ENCODE results near the gene COG4.
"Not testable (repeated sequence)": the region's sequence is repeated elsewhere in the genome, so short reads cannot be mapped to it uniquely, and the experiment has no call there.

COG4 gene

DNA sequence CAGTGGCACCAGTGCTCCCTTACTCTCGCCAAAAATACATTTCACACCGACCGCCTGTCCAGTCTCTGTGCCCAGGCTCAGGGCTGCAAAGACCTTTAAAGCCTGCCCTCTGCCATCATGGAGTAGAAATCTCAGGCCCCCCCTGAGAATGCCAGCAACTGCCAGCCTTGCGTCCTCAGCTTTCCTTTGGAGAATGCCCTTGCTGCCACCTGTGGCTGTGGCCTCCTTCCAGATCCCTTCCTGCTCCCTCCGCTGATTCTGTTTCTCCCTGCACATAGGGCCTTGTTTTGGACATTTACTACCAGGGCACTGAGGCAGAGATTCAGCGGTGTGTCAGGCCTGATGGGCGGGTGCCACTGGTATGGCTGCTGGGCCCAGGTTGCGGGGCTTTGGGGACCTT is 55.7 kb downstream of the COG4 start:
- Mint-ChIP-seq H3K27ac (no peak overlapping the region), H3K9me3 (no peaks in the 10 kb centered on the region)

DNA sequence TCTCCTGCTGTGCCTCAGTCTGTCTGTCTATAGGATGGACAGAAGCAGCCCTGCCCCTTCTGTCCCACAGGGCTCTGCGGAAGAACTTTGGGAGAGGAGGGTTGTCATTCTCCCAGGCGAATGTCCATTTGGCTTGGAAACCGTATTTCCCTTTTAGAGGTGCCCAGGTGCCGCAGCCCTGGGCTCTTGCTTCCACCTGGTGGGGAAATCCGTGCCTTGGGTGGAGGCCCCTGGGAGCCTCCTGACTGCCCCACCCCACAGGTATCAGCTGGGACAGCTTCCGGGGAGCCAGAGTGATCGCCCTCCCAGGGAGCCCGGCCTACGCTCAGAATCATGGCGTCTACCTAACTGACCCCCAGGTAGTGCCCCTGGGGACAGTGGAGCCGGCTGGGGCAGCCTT is 56.2 kb downstream of the COG4 start:
- H3K27ac Mint-ChIP-seq: no peak overlapping the region

More for the DNA sequence above, 55.7 kb downstream of the COG4 start:
- H3K4me3 Mint-ChIP-seq: no peak overlapping the region
- H3K27me3 Mint-ChIP-seq: no peaks in the 10 kb centered on the region
- DNase-seq (ENCODE audit: low spot score in 2 of 2) (no peak), ATAC-seq (ENCODE audit: low read depth) (no peak)
- no peaks in the 10 kb centered on the region for H3K4me1 Mint-ChIP-seq
- H3K36me3 Mint-ChIP-seq: peaks cover 4% of the 10 kb centered on the region

DNA sequence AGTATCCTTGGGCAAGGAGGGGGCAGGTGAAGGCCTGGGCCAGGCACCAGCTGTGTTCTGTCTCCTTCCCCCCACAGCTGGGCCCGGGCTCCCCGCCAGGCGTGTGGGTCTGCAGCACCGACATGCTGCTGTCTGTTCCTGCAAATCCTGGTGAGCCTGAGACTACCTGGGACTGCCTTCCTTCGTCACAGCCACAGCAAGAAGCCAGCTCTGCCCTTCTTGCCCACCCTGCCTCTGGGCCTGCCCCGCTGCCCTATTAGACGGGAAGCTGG is 56.6 kb downstream of the COG4 start:
- H3K27ac Mint-ChIP-seq: no peak overlapping the region
- DNase-seq (ENCODE audit: low spot score in 2 of 2): no peak
- no peak overlapping the region for H3K4me3 Mint-ChIP-seq
- H3K27me3 Mint-ChIP-seq: no peaks in the 10 kb centered on the region
- H3K36me3 Mint-ChIP-seq: peaks cover 4% of the 10 kb centered on the region
- no peaks in the 10 kb centered on the region for H3K4me1 Mint-ChIP-seq
- no peaks in the 10 kb centered on the region for H3K9me3 Mint-ChIP-seq
- ATAC-seq (ENCODE audit: low read depth): no peak

More for the DNA sequence above, 56.2 kb downstream of the COG4 start:
- no peaks in the 10 kb centered on the region for H3K27me3 Mint-ChIP-seq
- H3K4me3 Mint-ChIP-seq: no peak overlapping the region
- ATAC-seq (ENCODE audit: low read depth) (peak; percentile 41), DNase-seq (ENCODE audit: low spot score in 2 of 2) (no peak)
- H3K4me1 Mint-ChIP-seq: no peaks in the 10 kb centered on the region
- peaks cover 4% of the 10 kb centered on the region for H3K36me3 Mint-ChIP-seq
- H3K9me3 Mint-ChIP-seq: no peaks in the 10 kb centered on the region

- no peaks in the 10 kb centered on the region for H3K9me3 Mint-ChIP-seq
- DNase-seq (ENCODE audit: low spot score in 2 of 2) (no peak), ATAC-seq (ENCODE audit: low read depth) (no peak)
- no peaks in the 10 kb centered on the region for H3K27me3 Mint-ChIP-seq
- H3K4me3 Mint-ChIP-seq: no peak overlapping the region
- no peaks in the 10 kb centered on the region for H3K4me1 Mint-ChIP-seq
- H3K27ac Mint-ChIP-seq: no peak overlapping the region
- peaks cover 4% of the 10 kb centered on the region for H3K36me3 Mint-ChIP-seq
Observed at GRCh38 chr16:70465999-70466804, 57.2 kb downstream of the COG4 start.

DNA sequence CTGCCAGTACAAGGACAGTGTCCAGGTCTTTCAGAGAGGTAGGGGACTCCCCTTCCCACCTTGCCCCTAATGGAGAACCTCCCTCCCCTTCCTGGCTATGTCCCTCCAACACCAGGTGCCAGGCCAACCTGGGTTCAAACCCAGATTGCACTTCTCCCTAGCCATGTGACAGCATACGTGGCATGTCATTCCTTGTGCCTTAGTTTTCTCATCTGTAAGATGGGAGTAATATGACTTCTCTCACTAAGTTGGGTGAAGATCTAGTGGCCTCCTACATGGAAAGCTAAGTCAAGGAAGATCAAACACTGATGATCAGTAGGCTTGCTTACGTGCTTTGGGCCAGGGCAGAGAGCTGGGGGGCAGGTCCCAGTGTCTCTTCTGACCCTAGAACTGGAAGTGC is 60.1 kb downstream of the COG4 start:
- no peaks in the 10 kb centered on the region for H3K27me3 Mint-ChIP-seq
- H3K27ac Mint-ChIP-seq: no peak overlapping the region
- DNase-seq (ENCODE audit: low spot score in 2 of 2) (no peak), ATAC-seq (ENCODE audit: low read depth) (no peak)
- peaks cover 4% of the 10 kb centered on the region for H3K36me3 Mint-ChIP-seq
- H3K9me3 Mint-ChIP-seq: no peaks in the 10 kb centered on the region
- no peaks in the 10 kb centered on the region for H3K4me1 Mint-ChIP-seq
- H3K4me3 Mint-ChIP-seq: no peak overlapping the region

DNA sequence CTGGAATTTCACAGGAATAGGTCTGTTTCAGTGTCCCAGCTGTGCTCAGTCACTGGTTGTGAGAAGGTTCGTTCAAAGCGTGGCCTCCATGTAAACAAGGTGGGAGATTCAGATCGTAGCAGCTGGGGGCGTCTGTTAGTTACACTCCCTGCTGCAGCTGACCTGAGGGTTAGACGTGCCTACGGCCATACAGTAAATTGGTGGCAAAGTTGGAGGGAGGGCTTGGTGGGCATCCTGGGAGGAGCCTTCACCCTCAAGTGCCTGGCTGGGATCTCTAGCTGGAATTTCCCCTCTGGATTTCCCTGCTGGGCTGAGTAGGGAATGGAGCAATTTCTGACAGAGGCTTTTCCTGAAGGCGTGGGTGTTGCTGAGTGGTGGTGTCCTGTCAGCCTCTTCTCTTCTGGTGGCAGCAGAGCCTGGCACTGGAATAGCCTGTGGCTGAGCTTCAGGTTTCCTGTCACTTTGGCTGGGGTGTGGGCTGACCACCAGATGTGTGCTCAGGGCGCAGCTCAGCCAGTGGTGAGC is 62.6 kb downstream of the COG4 start:
- peaks cover 4% of the 10 kb centered on the region for H3K4me1 Mint-ChIP-seq
- no peak overlapping the region for H3K4me3 Mint-ChIP-seq
- H3K36me3 Mint-ChIP-seq: peaks cover 2% of the 10 kb centered on the region
- DNase-seq (ENCODE audit: low spot score in 2 of 2) (no peak), ATAC-seq (ENCODE audit: low read depth) (no peak)
- H3K27ac Mint-ChIP-seq: no peak overlapping the region
- no peaks in the 10 kb centered on the region for H3K9me3 Mint-ChIP-seq
- no peaks in the 10 kb centered on the region for H3K27me3 Mint-ChIP-seq

- no peaks in the 10 kb centered on the region for H3K27me3 Mint-ChIP-seq
- no peaks in the 10 kb centered on the region for H3K36me3 Mint-ChIP-seq
- H3K4me1 Mint-ChIP-seq: peaks cover 14% of the 10 kb centered on the region
- ATAC-seq (ENCODE audit: low read depth) (no peak), DNase-seq (ENCODE audit: low spot score in 2 of 2) (no peak)
- no peaks in the 10 kb centered on the region for H3K9me3 Mint-ChIP-seq
- no peak overlapping the region for H3K27ac Mint-ChIP-seq
- no peak overlapping the region for H3K4me3 Mint-ChIP-seq
Observed at GRCh38 chr16:70457446-70458166, 65.7 kb downstream of the COG4 start.

DNA sequence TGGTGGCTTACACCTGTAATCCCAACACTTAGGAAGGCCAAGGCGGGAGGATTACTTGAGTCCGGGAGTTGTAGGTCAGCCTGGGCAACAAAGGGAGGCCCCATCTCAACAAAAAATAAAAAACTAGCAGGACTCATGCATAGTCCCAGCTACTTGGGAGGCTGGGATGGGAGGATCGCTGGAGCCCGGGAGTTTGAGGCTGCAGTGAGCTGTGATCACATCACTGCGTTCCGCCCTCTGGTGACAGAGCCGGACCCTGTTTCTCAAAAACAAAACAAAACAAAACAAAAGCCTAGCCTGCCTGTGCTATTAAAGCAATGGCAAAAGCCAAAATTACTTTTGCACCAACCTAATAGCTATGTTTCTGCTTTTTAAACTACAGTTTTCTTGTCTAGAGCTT is 67.4 kb downstream of the COG4 start:
- H3K27me3 Mint-ChIP-seq: no peaks in the 10 kb centered on the region
- DNase-seq (ENCODE audit: low spot score in 2 of 2) (no peak), ATAC-seq (ENCODE audit: low read depth) (no peak)
- peaks cover 14% of the 10 kb centered on the region for H3K4me1 Mint-ChIP-seq
- H3K9me3 Mint-ChIP-seq: no peaks in the 10 kb centered on the region
- no peak overlapping the region for H3K4me3 Mint-ChIP-seq
- H3K27ac Mint-ChIP-seq: no peak overlapping the region
- no peaks in the 10 kb centered on the region for H3K36me3 Mint-ChIP-seq

DNA sequence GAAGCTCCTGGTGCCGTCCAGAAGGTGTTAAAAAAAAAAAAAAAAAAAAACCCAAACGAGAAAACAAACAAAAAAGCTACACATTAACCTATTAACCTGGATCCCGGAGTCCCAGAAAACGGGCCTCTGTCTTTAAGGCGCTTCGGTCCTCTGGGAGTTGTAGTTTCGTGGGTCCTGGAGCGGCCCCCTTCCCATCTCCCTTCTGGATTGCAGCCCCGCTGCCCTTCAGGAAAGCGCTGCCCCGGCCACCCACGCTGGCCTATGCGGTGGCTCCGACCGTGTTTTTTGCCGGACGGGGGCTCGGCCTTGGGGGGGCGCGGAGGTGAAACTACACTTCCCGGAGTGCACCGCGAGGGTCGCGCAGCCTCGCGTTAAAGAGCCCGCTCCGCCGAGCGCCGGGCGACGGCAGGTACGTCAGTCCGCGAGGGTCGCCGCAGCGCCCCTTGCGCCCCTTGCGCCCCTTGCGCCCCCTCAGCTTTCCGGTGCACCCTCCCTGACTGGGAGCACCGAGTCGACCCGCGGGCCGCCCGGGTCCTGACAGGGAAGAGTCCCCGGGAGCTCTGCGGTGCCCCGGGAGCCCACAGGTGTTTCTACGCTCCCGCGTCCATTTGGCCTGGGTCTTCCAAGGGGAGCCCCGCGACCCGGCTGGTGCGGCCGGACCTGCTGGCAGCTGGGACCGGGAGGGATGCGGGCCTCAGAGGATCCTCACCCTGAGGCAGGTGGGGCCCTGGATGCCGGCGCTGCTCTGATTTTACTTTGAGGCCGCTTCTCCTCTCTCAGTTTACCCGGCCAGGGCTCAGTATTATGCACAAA is 68.9 kb downstream of the COG4 start, which contains the start of gene FCSK:
Gene FCSK, plus strand, starts transcription at position 374 of the 813 bp plus-strand sequence. CDS start 8,596 bp downstream, outside the sequence.
- DNase-seq (ENCODE audit: low spot score in 2 of 2): peak; percentile 70 to 83
- peak within 1 kb of the TSS; percentile 90 for H3K27ac Mint-ChIP-seq
- H3K4me3 Mint-ChIP-seq: peak within 1 kb of the TSS; percentile 89
- H3K4me1 Mint-ChIP-seq: peaks cover 14% of the 10 kb centered on the region
- peak; percentile 90 for ATAC-seq (ENCODE audit: low read depth)
- no peaks in the 10 kb centered on the region for H3K27me3 Mint-ChIP-seq
- H3K36me3 Mint-ChIP-seq: no peaks in the 10 kb centered on the region
- H3K9me3 Mint-ChIP-seq: no peaks in the 10 kb centered on the region

DNA sequence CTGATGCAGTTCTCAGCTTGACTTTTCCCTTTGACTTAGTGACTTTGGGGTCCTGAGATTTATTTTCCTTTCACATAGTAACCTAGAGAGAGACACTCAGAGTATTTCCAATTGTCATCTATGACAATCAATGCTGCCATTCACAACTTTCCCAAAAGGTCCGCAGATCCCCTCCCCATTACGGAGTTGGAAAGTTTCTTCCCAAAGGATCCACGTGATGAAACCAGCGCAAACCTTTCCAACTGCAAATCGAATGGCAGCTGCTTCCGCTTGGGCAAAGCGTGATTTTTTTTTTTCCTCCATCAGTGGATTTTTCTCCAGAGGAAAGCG is 69.5 kb downstream of the COG4 start:
- Mint-ChIP-seq H3K36me3 (no peaks in the 10 kb centered on the region), H3K9me3 (no peaks in the 10 kb centered on the region), H3K4me3 (peak overlapping the region; percentile 89), H3K27ac (peak overlapping the region; percentile 90), H3K4me1 (peaks cover 14% of the 10 kb centered on the region), H3K27me3 (no peaks in the 10 kb centered on the region)
- ATAC-seq (ENCODE audit: low read depth) (no peak), DNase-seq (ENCODE audit: low spot score in 2 of 2) (no peak)

DNA sequence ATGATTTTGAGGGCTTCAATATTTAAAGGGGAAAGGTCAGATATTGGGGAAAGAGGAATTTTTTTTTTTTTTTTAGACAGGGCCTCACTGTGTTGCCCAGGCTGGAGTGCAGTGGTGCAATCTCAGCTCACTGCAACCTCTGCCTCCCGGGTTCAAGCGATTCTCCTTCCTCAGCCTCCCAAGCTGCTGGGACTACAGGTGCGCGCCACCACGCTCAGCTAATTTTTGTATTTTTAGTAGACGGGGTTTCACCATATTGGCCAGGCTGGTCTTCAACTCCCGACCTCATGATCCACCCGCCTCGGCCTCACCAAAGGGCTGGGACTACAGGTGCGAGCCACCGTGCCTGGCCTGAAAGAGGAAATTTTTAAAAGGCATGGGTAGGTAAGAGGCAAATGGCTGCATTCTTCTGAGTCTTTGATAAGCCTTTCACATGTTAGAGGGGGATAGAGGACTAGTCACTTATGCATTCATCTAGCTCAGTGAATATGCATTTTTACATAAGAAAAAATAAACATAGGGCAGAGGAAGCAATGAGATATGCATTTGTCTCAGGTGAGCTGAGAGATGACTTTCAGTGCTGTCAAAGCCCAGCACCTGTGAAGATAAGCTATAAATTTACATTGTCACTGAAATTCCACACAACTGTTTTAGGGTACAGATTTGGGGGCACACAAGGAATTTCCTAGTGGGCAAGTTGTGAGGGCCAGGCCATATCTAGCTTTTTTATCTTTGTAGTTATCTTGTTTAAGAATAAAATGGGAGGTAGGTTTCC is 70.0 kb downstream of the COG4 start:
- ATAC-seq (ENCODE audit: low read depth) (no peak), DNase-seq (ENCODE audit: low spot score in 2 of 2) (no peak)
- Mint-ChIP-seq H3K36me3 (no peaks in the 10 kb centered on the region), H3K9me3 (no peaks in the 10 kb centered on the region), H3K27me3 (no peaks in the 10 kb centered on the region), H3K4me3 (peak overlapping the region; percentile 89), H3K27ac (peak overlapping the region; percentile 90), H3K4me1 (peaks cover 14% of the 10 kb centered on the region)

DNA sequence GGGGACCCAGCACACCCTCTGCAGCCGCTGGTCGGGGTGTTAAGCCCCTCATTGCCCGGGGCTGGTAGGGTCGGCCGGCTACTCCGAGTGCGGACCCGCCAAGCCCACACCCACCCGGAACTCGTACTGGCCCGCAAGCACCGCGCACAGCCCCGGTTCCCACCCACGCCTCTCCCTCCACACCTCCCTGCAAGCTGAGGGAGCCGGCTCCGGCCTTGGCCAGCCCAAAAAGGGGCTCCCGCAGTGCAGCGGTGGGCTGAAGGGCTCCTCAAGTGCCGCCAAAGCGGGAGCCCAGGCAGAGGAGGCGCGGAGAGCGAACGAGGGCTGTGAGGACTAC is 72.4 kb downstream of the COG4 start:
- peaks cover 13% of the 10 kb centered on the region for H3K4me1 Mint-ChIP-seq
- H3K9me3 Mint-ChIP-seq; H3K4me3 Mint-ChIP-seq; H3K27me3 Mint-ChIP-seq; H3K36me3 Mint-ChIP-seq; ATAC-seq (ENCODE audit: low read depth); H3K27ac Mint-ChIP-seq; DNase-seq (ENCODE audit: low spot score in 2 of 2): not testable (repeated sequence)

DNA sequence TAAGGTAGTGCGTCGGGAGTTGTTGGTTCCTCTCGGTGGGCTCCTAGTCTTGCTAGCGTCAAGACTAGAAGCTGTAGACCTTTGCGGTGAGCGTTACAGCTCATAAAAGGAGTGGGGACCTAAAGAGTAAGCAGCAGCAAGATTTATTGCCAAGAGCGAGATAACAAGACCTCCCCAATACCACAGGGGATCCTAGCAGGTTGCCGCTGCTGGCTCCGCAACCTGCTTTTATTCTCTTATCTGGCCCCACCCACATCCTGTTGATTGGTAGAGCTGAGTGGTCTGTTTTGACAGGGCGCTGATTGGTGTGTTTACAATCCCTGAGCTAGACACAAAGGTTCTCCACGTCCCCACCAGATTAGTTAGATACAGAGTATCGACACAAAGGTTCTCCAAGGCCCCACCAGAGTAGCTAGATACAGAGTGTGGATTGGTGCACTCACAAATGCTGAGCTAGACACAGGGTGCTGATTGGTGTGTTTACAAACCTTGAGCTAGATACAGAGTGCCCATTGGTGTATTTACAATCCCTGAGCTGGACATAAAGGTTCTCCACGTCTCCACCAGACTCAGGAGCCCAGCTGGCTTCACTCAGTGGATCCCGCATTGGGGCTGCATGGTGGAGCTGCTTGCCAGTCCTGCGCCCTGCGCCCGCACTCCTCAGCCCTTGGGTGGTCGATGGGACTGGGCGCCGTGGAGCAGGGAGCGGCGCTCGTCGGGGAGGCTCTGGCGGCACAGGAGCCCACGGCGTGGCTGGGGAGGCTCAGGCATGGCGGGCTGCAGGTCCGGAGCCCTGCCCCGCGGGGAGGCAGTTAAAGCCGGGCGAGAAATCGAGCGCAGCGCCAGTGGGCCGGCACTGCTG is 73.0 kb downstream of the COG4 start:
- H3K27ac Mint-ChIP-seq; H3K36me3 Mint-ChIP-seq; H3K9me3 Mint-ChIP-seq; H3K27me3 Mint-ChIP-seq; DNase-seq (ENCODE audit: low spot score in 2 of 2); ATAC-seq (ENCODE audit: low read depth): not testable (repeated sequence)
- H3K4me3 Mint-ChIP-seq: peak overlapping the region; percentile 3
- H3K4me1 Mint-ChIP-seq: peaks cover 13% of the 10 kb centered on the region
